Adrenal gland (tissue), 12 donors: ENCODE data around the gene GPR45. TPM values are rescaled to one million over a fixed set of nuclear protein-coding genes. Genes with fewer than 3 reads are reported as not detected.
A peak's percentile ranks its signal among the peaks of the same experiment; 100 is the strongest.

Experiments
- DNase-seq, 7 donors: peaks; one replicate each; pipeline ENCODE4 v3.0.0-alpha.2; 2019 to 2020
- H3K27ac ChIP-seq, 5 donors: fragments of 200-600 bp; sonication (generic) in 4 of 5; 1 replicate in 3 of 5; 2 replicates in 2 of 5; pipeline versions ENCODE4 v1.5.1 to v1.8.0; 2016 to 2020; ENCODE audit warnings: mild to moderate bottlenecking in 1 of 5
- H3K27me3 ChIP-seq: fragments of 200-600 bp; 2 replicates; pipeline ENCODE4 v1.8.0; 2021
- H3K36me3 ChIP-seq, 2 donors: fragments of 200-600 bp; replicated peaks in 1 of 2; 1 replicate in 1 of 2; 2 replicates in 1 of 2; pipeline versions ENCODE4 v1.5.1 to v1.8.0; 2018 to 2022
- H3K4me1 ChIP-seq, 2 donors: fragments of 200-600 bp; replicated peaks in 1 of 2; 1 replicate in 1 of 2; 2 replicates in 1 of 2; pipeline versions ENCODE4 v1.5.1 to v1.8.0; 2018 to 2021
- H3K4me3 ChIP-seq, 4 donors: fragments of 200-600 bp; sonication (generic) in 3 of 4; one replicate each; pipeline ENCODE4 v1.5.1; 2016 to 2018
- H3K9me3 ChIP-seq, 3 donors: fragments of 200-600 bp; sonication (generic) in 1 of 3; replicated peaks in 1 of 3; 1 replicate in 2 of 3; 2 replicates in 1 of 3; pipeline versions ENCODE4 v1.5.1 to v1.8.0; 2016 to 2021
- POLR2A ChIP-seq, 2 donors: fragments of 450-650 bp; IDR thresholded peaks; one replicate each; pipeline ENCODE4 v1.6.1; 2017; ENCODE audit warnings: antibody characterized with exemption in 2 of 2, mild to moderate bottlenecking in 2 of 2, moderate library complexity in 1 of 2
- WGBS, 4 donors: extraction: QIAGEN DNeasy Blood & Tissue Kit in 2 of 4; methylation state at CpG; one replicate each; pipeline versions ENCODE4 v1.1.5 to v1.1.7; 2013 to 2017; 5-methylcytosine and 5-hydroxymethylcytosine counted together
- intact Hi-C, 2 donors: fragments of 100-400 bp; cut with DNase I; formaldehyde crosslinking; loops; one replicate each; pipeline versions ENCODE4 v1.14.1 to v1.15.0; 2022 to 2023
- polyA plus RNA-seq, 3 donors: library from polyadenylated mRNA; stranded (reverse); fragments of 200-250 nt in 2 of 3; fragments of 350-450 nt in 1 of 3; fragmentation: Illumina TruSeq in 1 of 3; extraction: RNeasy Lipid Tissue Mini Kit (QIAGEN cat#74804) in 1 of 3; gene quantifications; one replicate each; pipeline ENCODE4 v1.2.3, GENCODE V29; 2013 to 2014
- total RNA-seq, 9 donors: library from RNA; depleted of rRNA in 4 of 9; stranded (reverse); fragments of >200 nt in 4 of 9; fragments of 120-200 nt in 1 of 9; fragmentation: NEBNext Ultra II Directional in 1 of 9; extraction: Animal tissue kit (Norgen Biotek cat#: 25700) in 1 of 9; gene quantifications; one replicate each; pipeline versions ENCODE4 v1.1.0 to v1.2.4, GENCODE V29; 2013 to 2023
- TF ChIP-seq, protein P1 (sequence below), 6 experiments: fragments of 450-650 bp in 4 of 6; fragments of 200-600 bp in 2 of 6; sonication (generic) in 1 of 6; IDR thresholded peaks; 1 replicate in 5 of 6; 2 replicates in 1 of 6; pipeline versions ENCODE4 v1.5.1 to v1.8.0; 2016 to 2021; ENCODE audit warnings: antibody characterized with exemption in 6 of 6, mild to moderate bottlenecking in 2 of 6, moderate library complexity in 1 of 6
- donor health status: healthy with polysubstance abuse.
- donor health status: Bipolar disorder and iron deficiency.
- donor health status: DM: yes; HTN: yes; CAD: no.
- donor health status: DM: no; HTN: no; CAD: no.
- donor health status: DM: no; HTN: no; CAD: no.
- donor health status: DM: yes; HTN: yes; CAD: no.

GPR45 gene
- total and polyA plus RNA-seq, 12 donors = 0.14 TPM; not detected in 11

GRCh38 chr2:105261061-105261460 is 19.5 kb downstream of the GPR45 start:
- H3K27me3 ChIP-seq = no peaks in the 10 kb centered on the region
- H3K4me3 ChIP-seq = no peak overlapping the region
- H3K36me3 ChIP-seq = no peaks in the 10 kb centered on the region
- 44 to 64% (median 54%) methylated on average over 5 of the region's 5 CpGs for WGBS, 4 donors
- intact Hi-C loops = no loop called here
- H3K27ac ChIP-seq = peak overlapping the region in 1 of 5 donors; percentile 72
- peak in 6 of 7 donors; percentile 61 to 81 (median 73) for DNase-seq
- H3K4me1 ChIP-seq = peaks cover 3 to 11% of the 10 kb centered on the region in 2 donors
- TF ChIP-seq POLR2A (IDR thresholded peaks at IDR 0.05) = no peak
- TF ChIP-seq, protein P1, sequence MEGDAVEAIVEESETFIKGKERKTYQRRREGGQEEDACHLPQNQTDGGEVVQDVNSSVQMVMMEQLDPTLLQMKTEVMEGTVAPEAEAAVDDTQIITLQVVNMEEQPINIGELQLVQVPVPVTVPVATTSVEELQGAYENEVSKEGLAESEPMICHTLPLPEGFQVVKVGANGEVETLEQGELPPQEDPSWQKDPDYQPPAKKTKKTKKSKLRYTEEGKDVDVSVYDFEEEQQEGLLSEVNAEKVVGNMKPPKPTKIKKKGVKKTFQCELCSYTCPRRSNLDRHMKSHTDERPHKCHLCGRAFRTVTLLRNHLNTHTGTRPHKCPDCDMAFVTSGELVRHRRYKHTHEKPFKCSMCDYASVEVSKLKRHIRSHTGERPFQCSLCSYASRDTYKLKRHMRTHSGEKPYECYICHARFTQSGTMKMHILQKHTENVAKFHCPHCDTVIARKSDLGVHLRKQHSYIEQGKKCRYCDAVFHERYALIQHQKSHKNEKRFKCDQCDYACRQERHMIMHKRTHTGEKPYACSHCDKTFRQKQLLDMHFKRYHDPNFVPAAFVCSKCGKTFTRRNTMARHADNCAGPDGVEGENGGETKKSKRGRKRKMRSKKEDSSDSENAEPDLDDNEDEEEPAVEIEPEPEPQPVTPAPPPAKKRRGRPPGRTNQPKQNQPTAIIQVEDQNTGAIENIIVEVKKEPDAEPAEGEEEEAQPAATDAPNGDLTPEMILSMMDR (IDR thresholded peaks at IDR 0.05) = no peak
- H3K9me3 ChIP-seq = no peaks in the 10 kb centered on the region

DNA sequence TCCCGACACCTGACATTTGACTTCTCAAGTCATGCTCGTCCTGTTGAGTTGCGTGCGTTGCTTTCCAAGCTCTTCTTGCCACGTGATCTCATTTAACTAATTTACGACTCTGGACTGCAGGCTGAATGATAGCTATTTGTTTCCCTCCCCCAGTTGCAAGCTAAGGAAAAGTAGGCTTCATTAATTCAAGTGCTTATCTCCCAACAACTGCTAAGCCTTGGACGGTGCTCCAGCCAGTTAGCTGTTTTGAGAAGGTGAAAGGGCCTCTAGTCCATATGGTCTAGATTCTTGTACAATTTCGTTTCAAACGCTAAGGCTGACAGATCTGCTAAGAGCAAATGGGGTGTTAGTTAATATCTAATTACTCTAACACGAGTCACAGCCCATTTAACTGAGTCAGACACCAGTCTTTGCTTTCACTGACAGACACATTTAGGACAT is 21.1 kb downstream of the GPR45 start:
- H3K4me1 ChIP-seq = no peaks in the 10 kb centered on the region
- WGBS, 4 donors = 75 to 84% (median 82%) methylated on average over 10 of the region's 10 CpGs
- TF ChIP-seq POLR2A (IDR thresholded peaks at IDR 0.05) = no peak
- TF ChIP-seq, protein P1 (IDR thresholded peaks at IDR 0.05) = no peak
- no peaks in the 10 kb centered on the region for H3K27me3 ChIP-seq
- intact Hi-C loops = no loop called here
- H3K27ac ChIP-seq = no peak overlapping the region
- H3K9me3 ChIP-seq = no peaks in the 10 kb centered on the region
- H3K4me3 ChIP-seq = no peak overlapping the region
- DNase-seq = no peak
- peaks cover 0 to 14% of the 10 kb centered on the region in 2 donors for H3K36me3 ChIP-seq

DNA sequence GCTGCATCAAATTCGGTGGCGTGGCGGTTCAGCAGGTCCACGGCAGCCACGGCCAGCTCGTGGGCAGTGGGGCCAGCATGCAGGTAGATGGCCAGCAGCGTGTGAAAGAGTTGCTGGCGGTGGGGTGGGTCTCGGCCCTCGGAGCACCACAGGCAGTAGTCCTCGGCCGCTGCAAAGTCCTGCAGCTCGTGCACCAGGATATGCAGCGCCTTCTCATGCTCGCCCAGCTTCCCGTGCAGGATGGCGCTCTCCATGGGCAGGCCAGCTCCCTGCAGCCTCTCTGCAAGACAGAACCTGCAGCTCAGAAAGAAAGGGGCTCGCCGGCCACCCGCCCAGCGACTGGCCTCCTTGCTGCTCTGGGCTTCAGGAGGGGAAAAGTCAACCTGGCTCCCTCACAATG is 27.9 kb downstream of the GPR45 start:
- no peak overlapping the region for H3K27ac ChIP-seq
- WGBS, 4 donors = 94 to 99% (median 98%) methylated on average over 13 to 21 of the region's 21 CpGs
- TF ChIP-seq POLR2A (IDR thresholded peaks at IDR 0.05) = no peak
- TF ChIP-seq, protein P1 (IDR thresholded peaks at IDR 0.05) = no peak
- H3K4me3 ChIP-seq = no peak overlapping the region
- peaks cover 0 to 48% of the 10 kb centered on the region in 2 donors for H3K36me3 ChIP-seq
- peaks cover 3 to 27% of the 10 kb centered on the region in 2 donors for H3K4me1 ChIP-seq
- intact Hi-C loops = no loop called here
- DNase-seq = no peak
- H3K27me3 ChIP-seq = no peaks in the 10 kb centered on the region
- no peaks in the 10 kb centered on the region for H3K9me3 ChIP-seq

DNA sequence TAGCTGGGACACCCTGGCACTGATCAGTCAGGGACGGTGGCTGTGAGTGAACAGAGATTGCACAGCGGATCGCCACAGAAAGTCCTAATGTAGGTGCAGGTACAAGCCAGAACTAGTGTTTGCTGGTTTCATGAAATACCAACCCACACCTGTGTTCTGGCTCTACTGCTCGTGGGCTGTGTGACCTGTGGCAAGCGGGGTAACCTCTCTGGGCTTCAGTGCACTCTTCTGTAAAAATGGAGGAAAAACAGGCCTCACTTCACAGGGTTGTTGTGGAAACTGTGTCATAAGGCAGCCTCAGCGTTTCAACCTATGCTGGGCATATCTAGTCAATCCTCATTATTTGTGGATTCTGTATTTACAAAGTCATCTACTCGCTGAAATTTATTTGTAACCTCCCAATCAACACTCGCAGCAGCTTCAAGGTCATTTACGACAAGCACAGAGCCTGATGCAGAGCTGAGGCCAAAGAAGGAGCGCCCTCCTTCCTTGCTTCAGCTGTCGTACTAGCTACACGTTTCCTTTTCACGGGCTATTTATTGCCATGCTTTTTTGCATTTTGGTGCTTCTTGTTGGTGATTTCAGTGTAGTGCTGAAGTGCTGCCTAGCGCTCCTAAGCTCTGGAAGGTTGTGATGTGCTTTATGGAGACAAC is 30.0 kb downstream of the GPR45 start:
- 67 to 75% (median 73%) methylated on average over 14 of the region's 14 CpGs for WGBS, 4 donors
- Histone ChIP-seq H3K27me3 (no peaks in the 10 kb centered on the region), H3K9me3 (no peaks in the 10 kb centered on the region), H3K4me1 (peaks cover 3 to 27% of the 10 kb centered on the region in 2 donors), H3K4me3 (no peak overlapping the region), H3K27ac (peak overlapping the region in 4 of 5 donors; percentile 15 to 77 (median 42)), H3K36me3 (peaks cover 0 to 56% of the 10 kb centered on the region in 2 donors)
- TF ChIP-seq, protein P1 (IDR thresholded peaks at IDR 0.05) = no peak
- no peak for TF ChIP-seq POLR2A (IDR thresholded peaks at IDR 0.05)
- intact Hi-C loops = no loop called here
- DNase-seq = peak in 4 of 7 donors; percentile 33 to 58 (median 48)
